Measurements from ENCODE around the gene MYCBP2. TPM values are rescaled to one million over a fixed set of nuclear protein-coding genes. Genes with fewer than 3 reads are reported as not detected.

MYCBP2 gene
- total and polyA plus RNA-seq, 9 donors, result 45.6 to 145 (median 100) TPM

GRCh38 chr13:77136902-77137420, 189.9 kb downstream of the MYCBP2 start:
- Histone ChIP-seq H3K27ac (no peak overlapping the region), H3K36me3 (no peaks in the 10 kb centered on the region), H3K9me3 (no peaks in the 10 kb centered on the region), H3K27me3 (no peaks in the 10 kb centered on the region), H3K4me3 (no peak overlapping the region), H3K4me1 (ENCODE audit: insufficient read depth) (no peaks in the 10 kb centered on the region)
- WGBS, 3 donors, result 8 to 21% (median 9%) methylated on average over 3 of the region's 3 CpGs
- intact Hi-C loops (cut with DNase I), result no loop called here
- no peak for DNase-seq
- TF ChIP-seq CTCF (IDR thresholded peaks at IDR 0.05) (no peak), EP300 (IDR thresholded peaks at IDR 0.05) (no peak), POLR2A (IDR thresholded peaks at IDR 0.05) (no peak)

- intact Hi-C loops (cut with DNase I), result no loop called here
- H3K4me1 ChIP-seq (ENCODE audit: insufficient read depth), result no peaks in the 10 kb centered on the region
- no peak for TF ChIP-seq EP300 (IDR thresholded peaks at IDR 0.05)
- TF ChIP-seq POLR2A (IDR thresholded peaks at IDR 0.05), result no peak
- no peak for TF ChIP-seq CTCF (IDR thresholded peaks at IDR 0.05)
- no peak for DNase-seq
- no peak overlapping the region for H3K27ac ChIP-seq
- no peaks in the 10 kb centered on the region for H3K9me3 ChIP-seq
- WGBS, 3 donors, result 94 to 100% (median 96%) methylated on average over 1 of the region's 1 CpG
- H3K27me3 ChIP-seq, result no peaks in the 10 kb centered on the region
- no peaks in the 10 kb centered on the region for H3K36me3 ChIP-seq
- H3K4me3 ChIP-seq, result no peak overlapping the region
Observed at GRCh38 chr13:77124423-77124822, 202.5 kb downstream of the MYCBP2 start.

- no peak for DNase-seq
- Histone ChIP-seq H3K4me3 (no peak overlapping the region), H3K9me3 (no peaks in the 10 kb centered on the region), H3K27ac (no peak overlapping the region), H3K4me1 (ENCODE audit: insufficient read depth) (no peaks in the 10 kb centered on the region), H3K27me3 (no peaks in the 10 kb centered on the region), H3K36me3 (no peaks in the 10 kb centered on the region)
- TF ChIP-seq EP300 (IDR thresholded peaks at IDR 0.05) (no peak), POLR2A (IDR thresholded peaks at IDR 0.05) (no peak), CTCF (IDR thresholded peaks at IDR 0.05) (no peak)
- 88 to 93% (median 89%) methylated on average over 3 of the region's 3 CpGs for WGBS, 3 donors
- intact Hi-C loops (cut with DNase I), result no loop called here
Observed at GRCh38 chr13:77118134-77118533, 208.8 kb downstream of the MYCBP2 start.

GRCh38 chr13:77114271-77114670, 212.6 kb downstream of the MYCBP2 start:
- Histone ChIP-seq H3K4me1 (ENCODE audit: insufficient read depth) (no peaks in the 10 kb centered on the region), H3K27me3 (no peaks in the 10 kb centered on the region), H3K9me3 (peaks cover 0 to 5% of the 10 kb centered on the region in 2 donors), H3K36me3 (no peaks in the 10 kb centered on the region), H3K4me3 (no peak overlapping the region), H3K27ac (no peak overlapping the region)
- intact Hi-C loops (cut with DNase I), result no loop called here
- no peak for TF ChIP-seq CTCF (IDR thresholded peaks at IDR 0.05)
- TF ChIP-seq EP300 (IDR thresholded peaks at IDR 0.05), result no peak
- no peak for TF ChIP-seq POLR2A (IDR thresholded peaks at IDR 0.05)
- DNase-seq, result no peak
